Transverse colon (tissue), 4 donors: Measurements from ENCODE around the gene RAB17. TPM values are rescaled to one million over a fixed set of nuclear protein-coding genes. Genes with fewer than 3 reads are reported as not detected.

Source experiments
- DNase-seq: peaks from one replicate; pipeline ENCODE4 v3.0.0-alpha.2; 2019
- H3K27ac ChIP-seq, 4 donors: fragments of 200-600 bp; sonication (generic); 2 replicates each; pipeline ENCODE4 v1.5.1; 2016 to 2018; ENCODE audit warnings: inconsistent platforms in 4 of 4
- H3K27me3 ChIP-seq: fragments of 200-600 bp; sonication (generic); 2 replicates; pipeline ENCODE4 v1.5.1; 2017; ENCODE audit warnings: inconsistent platforms
- H3K36me3 ChIP-seq, 4 donors: fragments of 200-600 bp; sonication (generic); 2 replicates each; pipeline ENCODE4 v1.5.1; 2017 to 2019; ENCODE audit warnings: inconsistent platforms in 4 of 4
- H3K4me1 ChIP-seq, 4 donors: fragments of 200-600 bp; sonication (generic); 2 replicates each; pipeline ENCODE4 v1.5.1; 2017 to 2020; ENCODE audit warnings: inconsistent platforms in 4 of 4
- H3K4me3 ChIP-seq, 4 donors: fragments of 200-600 bp; sonication (generic); 1 replicate in 1 of 4; 2 replicates in 3 of 4; pipeline versions ENCODE4 v1.5.1 to v1.6.1; 2017 to 2019; ENCODE audit warnings: inconsistent platforms in 4 of 4
- H3K9me3 ChIP-seq, 2 donors: fragments of 200-600 bp; sonication (generic); 2 replicates each; pipeline ENCODE4 v1.5.1; 2017 to 2019; ENCODE audit warnings: inconsistent platforms in 2 of 2
- CTCF ChIP-seq, 5 experiments: fragments of 200-600 bp in 3 of 5; fragments of 450-650 bp in 2 of 5; sonication (generic) in 3 of 5; IDR thresholded peaks; 1 replicate in 2 of 5; 2 replicates in 3 of 5; pipeline ENCODE4 v1.5.1; 2016 to 2017; ENCODE audit warnings: antibody characterized with exemption in 5 of 5, inconsistent platforms in 3 of 5, mild to moderate bottlenecking in 2 of 5, moderate library complexity in 1 of 5
- EP300 ChIP-seq: sonication (generic); formaldehyde crosslinking; IDR thresholded peaks from one replicate; pipeline ENCODE4 v1.6.1; 2017; ENCODE audit warnings: antibody characterized with exemption, low read depth
- POLR2A ChIP-seq: fragments of 450-650 bp; IDR thresholded peaks from one replicate; pipeline ENCODE4 v1.6.1; 2016; ENCODE audit warnings: antibody characterized with exemption, mild to moderate bottlenecking, moderate library complexity
- POLR2AphosphoS5 ChIP-seq, 3 donors: sonication (generic); formaldehyde crosslinking; IDR thresholded peaks; one replicate each; pipeline ENCODE4 v1.6.1; 2016; ENCODE audit warnings: antibody characterized with exemption in 3 of 3
- WGBS, 2 donors: methylation state at CpG; one replicate each; pipeline ENCODE4 v1.1.5; 2018; ENCODE audit warnings: low coverage in 1 of 2; 5-methylcytosine and 5-hydroxymethylcytosine counted together
- in situ Hi-C, 4 donors: fragments of 200-750 bp; cut with MboI; loops; one replicate each; pipeline versions ENCODE4 v1.15.0 to v1.15.1; 2017; ENCODE audit warnings: low sequenced_read_pairs in 3 of 4, low pct_ligation_motif_present in 1 of 4, low pct_unique_long_range_greater_than_20kb in 1 of 4
- intact Hi-C: fragments of 100-400 bp; cut with DNase I; formaldehyde crosslinking; loops from one replicate; pipeline ENCODE4 v1.15.1; 2023; ENCODE audit warnings: low total_unique reads
- total RNA-seq, 4 donors: library from RNA; depleted of rRNA; stranded (reverse); fragments of >200 nt; gene quantifications; one replicate each; pipeline ENCODE4 v1.1.0, GENCODE V29; 2016

The RAB17 gene
- total RNA-seq, 4 donors from 2014 or later = 25.1 to 104 (median 65.6) TPM

GRCh38 chr2:237637429-237638135, 47.0 kb upstream of the RAB17 start:
- WGBS, 2 donors = 83 to 100% methylated on average over 1 to 3 of the region's 3 CpGs
- DNase-seq = no peak
- intact Hi-C loops = no loop called here

GRCh38 chr2:237636578-237636977, 46.0 kb upstream of the RAB17 start:
- WGBS, 2 donors = 65% methylated on average over 1 of the region's 1 CpG; no CpG with 5 or more reads in 1 of the 2 donors
- intact Hi-C loops = no loop called here
- in situ Hi-C loops = no loop called here

More at GRCh38 chr2:237637429-237638135, 47.0 kb upstream of the RAB17 start:
- Histone ChIP-seq H3K36me3 (no peaks in the 10 kb centered on the region), H3K27me3 (no peaks in the 10 kb centered on the region), H3K4me1 (no peaks in the 10 kb centered on the region), H3K9me3 (no peaks in the 10 kb centered on the region), H3K27ac (no peak overlapping the region), H3K4me3 (no peak overlapping the region)
- TF ChIP-seq POLR2AphosphoS5 (IDR thresholded peaks at IDR 0.05) (no peak), EP300 (no peak), POLR2A (no peak), CTCF (IDR thresholded peaks at IDR 0.05) (no peak)
- in situ Hi-C loops = no loop called here

GRCh38 chr2:237633061-237633561, 42.6 kb upstream of the RAB17 start:
- in situ Hi-C loops (no loop called here), intact Hi-C loops (no loop called here)
- WGBS, 2 donors = 66% methylated on average over 9 of the region's 10 CpGs; no CpG with 5 or more reads in 1 of the 2 donors
- no peak for DNase-seq
- H3K9me3 ChIP-seq = no peaks in the 10 kb centered on the region
- peaks cover 7 to 11% (median 8%) of the 10 kb centered on the region in 4 donors for H3K4me1 ChIP-seq
- no peak overlapping the region for H3K4me3 ChIP-seq
- TF ChIP-seq POLR2AphosphoS5 (IDR thresholded peaks at IDR 0.05) (no peak), POLR2A (no peak), CTCF (IDR thresholded peaks at IDR 0.05) (no peak), EP300 (no peak)
- H3K27ac ChIP-seq = no peak overlapping the region
- no peaks in the 10 kb centered on the region for H3K36me3 ChIP-seq
- peaks cover 8% of the 10 kb centered on the region for H3K27me3 ChIP-seq

More at GRCh38 chr2:237636578-237636977, 46.0 kb upstream of the RAB17 start:
- Histone ChIP-seq H3K4me3 (no peak overlapping the region), H3K36me3 (no peaks in the 10 kb centered on the region), H3K27me3 (no peaks in the 10 kb centered on the region), H3K27ac (no peak overlapping the region), H3K9me3 (no peaks in the 10 kb centered on the region), H3K4me1 (no peaks in the 10 kb centered on the region)
- no peak for DNase-seq
- no peak for TF ChIP-seq POLR2A
- no peak for TF ChIP-seq POLR2AphosphoS5 (IDR thresholded peaks at IDR 0.05)
- TF ChIP-seq EP300 = no peak
- TF ChIP-seq CTCF (IDR thresholded peaks at IDR 0.05) = no peak

- intact Hi-C loops = no loop called here
- Histone ChIP-seq H3K27me3 (peaks cover 15% of the 10 kb centered on the region), H3K27ac (no peak overlapping the region), H3K36me3 (no peaks in the 10 kb centered on the region), H3K4me1 (peaks cover 9 to 16% (median 11%) of the 10 kb centered on the region in 4 donors), H3K4me3 (no peak overlapping the region), H3K9me3 (no peaks in the 10 kb centered on the region)
- TF ChIP-seq POLR2A (no peak), CTCF (IDR thresholded peaks at IDR 0.05) (no peak), EP300 (no peak), POLR2AphosphoS5 (IDR thresholded peaks at IDR 0.05) (no peak)
- DNase-seq = no peak
- in situ Hi-C loops = no loop called here
- WGBS, 2 donors = 92% methylated on average over 19 of the region's 19 CpGs; no CpG with 5 or more reads in 1 of the 2 donors
These were observed 41.5 kb upstream of the RAB17 start for GRCh38 chr2:237631801-237632585.
